Small intestine (tissue), 7 donors: ENCODE results near the gene USP49. TPM values are rescaled to one million over a fixed set of nuclear protein-coding genes. Genes with fewer than 3 reads are reported as not detected.

Source experiments
- DNase-seq, 2 donors: peaks; one replicate each; pipeline versions ENCODE4 v3.0.0 to v3.0.0-alpha.2; 2013
- FAIRE-seq: peaks from 2 replicates; lab custom pipeline; 2012; peaks lifted over from hg19 to GRCh38; lab: Jason Lieb, UNC
- H3K27ac ChIP-seq, 3 donors: one replicate each; pipeline ENCODE4 v1.5.1; 2013; ENCODE audit warnings: low read length in 2 of 3, mild to moderate bottlenecking in 2 of 3, control low read depth in 1 of 3, inconsistent platforms in 1 of 3, low read depth in 1 of 3, moderate library complexity in 1 of 3
- H3K27me3 ChIP-seq, 3 donors: one replicate each; pipeline ENCODE4 v1.6.1; 2013; ENCODE audit warnings: low read length in 3 of 3, inconsistent platforms in 1 of 3; ENCODE audit not compliant: control insufficient read depth in 3 of 3, insufficient read depth in 3 of 3
- H3K36me3 ChIP-seq, 3 donors: one replicate each; pipeline ENCODE4 v1.6.1; 2013; ENCODE audit warnings: low read length in 3 of 3, inconsistent platforms in 1 of 3, low read depth in 1 of 3, mild to moderate bottlenecking in 1 of 3, moderate library complexity in 1 of 3; ENCODE audit not compliant: control insufficient read depth in 3 of 3, insufficient read depth in 2 of 3
- H3K4me1 ChIP-seq, 3 donors: one replicate each; pipeline ENCODE4 v1.6.1; 2013; ENCODE audit warnings: low read length in 2 of 3, inconsistent platforms in 1 of 3, low read depth in 1 of 3, mild to moderate bottlenecking in 1 of 3, moderate library complexity in 1 of 3; ENCODE audit not compliant: control insufficient read depth in 3 of 3, insufficient read depth in 2 of 3
- H3K4me3 ChIP-seq, 3 donors: one replicate each; pipeline ENCODE4 v1.5.1; 2013; ENCODE audit warnings: low read length in 3 of 3, control low read depth in 1 of 3, inconsistent platforms in 1 of 3, low read depth in 1 of 3, mild to moderate bottlenecking in 1 of 3, moderate library complexity in 1 of 3
- H3K9me3 ChIP-seq, 2 donors: one replicate each; pipeline ENCODE4 v1.6.1; 2013; ENCODE audit warnings: low read depth in 1 of 2, low read length in 1 of 2; ENCODE audit not compliant: control insufficient read depth in 2 of 2, insufficient read depth in 1 of 2
- WGBS, 3 donors: extraction: QIAGEN DNeasy Blood & Tissue Kit; methylation state at CpG; one replicate each; pipeline ENCODE4 v1.1.7; 2013; 5-methylcytosine and 5-hydroxymethylcytosine counted together
- polyA plus RNA-seq, 4 donors: library from polyadenylated mRNA; stranded (reverse) in 3 of 4; unstranded in 1 of 4; fragments of 200-250 nt in 3 of 4; fragments of 120-200 nt in 1 of 4; gene quantifications; one replicate each; pipeline versions ENCODE4 v1.2.1 to v1.2.3, GENCODE V29; 2013
- donor health status: healthy with polysubstance abuse.
- donor health status: control.
- donor health status: control.
- donor health status: Bipolar disorder and iron deficiency.
- donor health status: healthy.

Gene USP49
- polyA plus RNA-seq, 4 donors: 0.27 to 3.8 (median 0.80) TPM

DNA sequence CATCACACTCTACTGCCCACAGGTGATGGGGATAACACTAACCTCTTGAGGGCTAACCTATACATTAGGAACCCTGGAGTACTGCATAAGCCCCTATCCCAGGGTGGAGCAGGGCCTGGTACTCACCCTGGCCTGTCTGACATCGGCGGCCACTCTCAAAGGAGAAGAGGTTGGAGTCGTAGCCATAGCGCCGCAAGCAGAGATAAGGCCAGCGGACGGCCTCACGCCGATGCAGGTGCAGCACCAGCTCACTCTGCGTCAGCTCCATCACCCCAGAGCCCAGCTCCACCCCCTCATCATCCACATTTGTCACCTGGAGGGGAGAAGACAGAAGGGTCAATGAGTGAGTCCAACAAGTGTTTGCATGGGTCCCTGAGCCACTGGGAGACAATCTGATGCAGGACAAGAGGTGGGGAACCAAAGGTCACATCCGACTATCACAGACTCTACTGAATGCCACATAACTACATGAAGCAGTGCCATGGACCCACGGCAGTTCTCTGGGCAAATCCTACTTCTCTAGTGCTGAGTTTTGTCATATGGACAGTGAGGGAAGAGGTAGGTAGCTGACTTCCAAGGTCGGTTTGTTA lies 119.8 kb downstream of the USP49 start:
- no peak for DNase-seq
- WGBS, 3 donors: 72 to 89% (median 80%) methylated on average over 13 of the region's 13 CpGs
- H3K9me3 ChIP-seq: no peaks in the 10 kb centered on the region
- H3K4me1 ChIP-seq: peaks cover 0 to 7% (median 0%) of the 10 kb centered on the region in 3 donors
- no peak for FAIRE-seq
- H3K27me3 ChIP-seq: no peaks in the 10 kb centered on the region
- peaks cover 2 to 64% (median 11%) of the 10 kb centered on the region in 3 donors for H3K36me3 ChIP-seq
- H3K4me3 ChIP-seq: no peak overlapping the region
- no peak overlapping the region for H3K27ac ChIP-seq

DNA sequence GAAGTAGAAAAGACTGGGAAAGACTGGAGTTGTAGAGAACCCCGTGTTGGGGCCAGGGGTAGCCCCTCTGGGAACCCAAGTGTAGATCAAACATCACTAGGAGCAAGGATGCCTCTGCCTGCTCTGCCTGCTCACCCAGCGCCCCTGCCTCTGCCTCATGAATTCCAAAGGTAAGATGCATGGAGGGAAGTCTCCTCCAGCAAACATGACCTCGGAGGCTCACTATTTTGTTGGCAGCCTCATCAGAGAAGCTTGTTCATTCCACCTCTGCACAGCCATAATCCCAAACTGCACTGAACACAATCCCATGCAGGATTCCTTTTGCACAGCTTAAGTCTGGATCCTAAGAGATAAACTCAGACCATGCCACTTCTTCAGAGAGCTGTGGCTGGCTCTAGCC lies 120.3 kb downstream of the USP49 start:
- DNase-seq (no peak), FAIRE-seq (no peak)
- H3K27ac ChIP-seq: no peak overlapping the region
- no peaks in the 10 kb centered on the region for H3K27me3 ChIP-seq
- 90 to 93% (median 90%) methylated on average over 3 of the region's 3 CpGs for WGBS, 3 donors
- H3K4me3 ChIP-seq: no peak overlapping the region
- H3K9me3 ChIP-seq: no peaks in the 10 kb centered on the region
- peaks cover 0 to 7% (median 0%) of the 10 kb centered on the region in 3 donors for H3K4me1 ChIP-seq
- H3K36me3 ChIP-seq: peaks cover 2 to 69% (median 11%) of the 10 kb centered on the region in 3 donors

DNA sequence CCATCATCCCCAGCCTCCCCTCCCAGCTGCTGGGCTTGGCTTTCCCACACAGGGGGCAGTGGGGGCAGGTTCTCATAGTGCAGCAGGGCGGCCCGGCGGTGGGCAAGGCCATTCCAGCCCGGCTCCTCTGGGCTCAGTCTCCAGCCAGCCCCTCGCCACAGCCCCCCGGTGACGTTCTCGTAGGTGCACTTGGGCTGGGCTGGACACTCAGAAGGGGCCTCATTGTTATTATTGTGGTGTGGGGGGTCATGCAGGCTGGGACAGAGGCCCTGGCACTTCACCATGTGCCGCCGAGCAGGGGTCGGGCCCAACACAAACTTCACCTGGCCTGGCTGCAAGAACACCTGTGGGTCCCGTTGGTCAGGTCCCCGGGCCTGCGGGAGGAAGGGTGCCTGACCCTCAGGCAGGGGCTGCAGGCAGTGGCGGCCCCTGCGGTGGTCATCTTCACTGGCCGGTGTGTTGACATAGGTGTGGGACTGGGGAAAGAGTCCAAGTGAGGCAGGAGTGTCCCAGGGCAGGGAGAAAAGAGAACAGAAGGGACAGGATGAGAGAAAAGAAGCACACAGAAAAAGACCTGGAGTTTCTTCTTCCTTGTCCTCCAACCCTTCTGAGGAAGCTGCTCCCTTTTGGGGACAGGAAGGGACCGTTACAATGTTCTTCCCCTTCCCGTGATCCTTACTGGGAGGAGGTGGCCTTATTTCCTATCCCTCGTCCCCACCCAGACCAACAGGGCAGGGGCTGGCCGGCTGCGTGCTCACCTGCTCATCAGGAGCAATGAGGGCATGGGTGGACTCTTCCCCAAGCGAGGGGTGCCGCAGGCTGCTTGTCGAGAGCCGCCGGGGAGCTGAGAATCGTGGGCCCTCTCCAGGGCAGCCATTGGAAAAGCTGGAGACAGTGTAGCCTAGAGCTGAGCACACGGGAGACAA lies 123.9 kb downstream of the USP49 start:
- FAIRE-seq (no peak), DNase-seq (no peak)
- Histone ChIP-seq H3K36me3 (peaks cover 2 to 70% (median 11%) of the 10 kb centered on the region in 3 donors), H3K4me3 (no peak overlapping the region), H3K4me1 (peaks cover 0 to 20% (median 0%) of the 10 kb centered on the region in 3 donors), H3K27me3 (no peaks in the 10 kb centered on the region), H3K9me3 (no peaks in the 10 kb centered on the region), H3K27ac (no peak overlapping the region)
- 91 to 95% (median 94%) methylated on average over 28 to 29 of the region's 29 CpGs for WGBS, 3 donors

DNA sequence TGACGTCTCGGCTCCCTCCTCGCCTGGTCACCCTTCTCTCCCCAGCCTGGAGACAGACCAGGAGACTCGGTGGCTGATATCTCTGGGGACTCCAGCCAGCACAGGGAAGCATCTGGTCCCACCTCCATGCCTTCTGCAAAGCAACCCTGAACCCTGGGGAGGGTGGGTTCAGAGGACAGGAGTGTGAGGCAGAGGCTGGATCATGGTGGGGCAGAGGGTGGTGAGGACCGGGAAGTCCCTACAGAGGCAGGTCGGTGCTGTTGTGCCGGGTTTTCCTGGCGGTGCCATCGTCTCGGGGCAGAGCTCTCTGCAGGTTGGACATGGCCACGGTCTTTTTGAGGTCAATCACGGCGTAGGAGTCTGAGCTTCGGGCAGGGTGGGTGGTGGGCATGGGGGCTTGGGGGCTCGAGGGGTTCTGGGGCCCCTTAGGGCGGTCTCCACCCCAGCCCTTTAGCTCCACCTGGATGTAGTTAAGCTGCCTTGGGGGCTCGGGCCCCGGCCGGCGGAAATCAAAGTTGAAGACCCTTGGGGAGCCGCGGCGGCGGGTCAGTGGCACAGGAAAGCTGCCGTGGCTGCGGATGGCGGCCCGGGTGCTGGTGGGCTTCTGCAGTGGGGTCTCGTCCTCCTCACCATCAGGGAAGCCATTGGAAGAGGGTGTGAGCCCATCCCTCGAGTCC lies 124.7 kb downstream of the USP49 start:
- H3K36me3 ChIP-seq: peaks cover 2 to 64% (median 11%) of the 10 kb centered on the region in 3 donors
- peaks cover 0 to 20% (median 0%) of the 10 kb centered on the region in 3 donors for H3K4me1 ChIP-seq
- H3K4me3 ChIP-seq: no peak overlapping the region
- no peaks in the 10 kb centered on the region for H3K9me3 ChIP-seq
- DNase-seq (no peak), FAIRE-seq (no peak)
- WGBS, 3 donors: 93 to 94% (median 93%) methylated on average over 23 to 30 of the region's 30 CpGs
- H3K27me3 ChIP-seq: no peaks in the 10 kb centered on the region
- H3K27ac ChIP-seq: no peak overlapping the region

DNA sequence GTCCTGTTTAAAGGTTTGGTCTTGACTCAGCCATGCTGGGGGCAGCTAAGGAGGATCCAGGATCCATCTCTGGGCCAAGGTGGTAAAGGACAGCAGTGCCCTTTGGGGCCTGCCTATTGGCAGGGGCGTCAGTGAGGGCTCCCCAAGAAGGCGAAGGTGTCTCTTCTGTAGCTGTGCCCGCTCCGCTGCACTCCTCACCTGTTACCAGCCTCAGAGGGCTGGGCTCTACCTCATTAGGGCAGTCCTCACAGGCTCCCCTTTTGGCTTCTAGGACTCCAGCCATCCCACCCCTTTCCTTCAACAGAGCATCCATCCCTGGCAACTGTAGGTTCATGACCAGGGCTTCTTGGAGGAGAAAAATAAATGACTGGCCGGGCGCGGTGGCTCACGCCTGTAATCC lies 125.8 kb downstream of the USP49 start:
- WGBS, 3 donors: 96 to 97% (median 96%) methylated on average over 8 of the region's 8 CpGs
- Histone ChIP-seq H3K27ac (peak overlapping the region in 1 of 3 donors; percentile 44), H3K4me3 (no peak overlapping the region), H3K36me3 (peaks cover 2 to 53% (median 6%) of the 10 kb centered on the region in 3 donors), H3K4me1 (peaks cover 0 to 20% (median 0%) of the 10 kb centered on the region in 3 donors), H3K9me3 (no peaks in the 10 kb centered on the region), H3K27me3 (no peaks in the 10 kb centered on the region)
- no peak for DNase-seq
- no peak for FAIRE-seq

DNA sequence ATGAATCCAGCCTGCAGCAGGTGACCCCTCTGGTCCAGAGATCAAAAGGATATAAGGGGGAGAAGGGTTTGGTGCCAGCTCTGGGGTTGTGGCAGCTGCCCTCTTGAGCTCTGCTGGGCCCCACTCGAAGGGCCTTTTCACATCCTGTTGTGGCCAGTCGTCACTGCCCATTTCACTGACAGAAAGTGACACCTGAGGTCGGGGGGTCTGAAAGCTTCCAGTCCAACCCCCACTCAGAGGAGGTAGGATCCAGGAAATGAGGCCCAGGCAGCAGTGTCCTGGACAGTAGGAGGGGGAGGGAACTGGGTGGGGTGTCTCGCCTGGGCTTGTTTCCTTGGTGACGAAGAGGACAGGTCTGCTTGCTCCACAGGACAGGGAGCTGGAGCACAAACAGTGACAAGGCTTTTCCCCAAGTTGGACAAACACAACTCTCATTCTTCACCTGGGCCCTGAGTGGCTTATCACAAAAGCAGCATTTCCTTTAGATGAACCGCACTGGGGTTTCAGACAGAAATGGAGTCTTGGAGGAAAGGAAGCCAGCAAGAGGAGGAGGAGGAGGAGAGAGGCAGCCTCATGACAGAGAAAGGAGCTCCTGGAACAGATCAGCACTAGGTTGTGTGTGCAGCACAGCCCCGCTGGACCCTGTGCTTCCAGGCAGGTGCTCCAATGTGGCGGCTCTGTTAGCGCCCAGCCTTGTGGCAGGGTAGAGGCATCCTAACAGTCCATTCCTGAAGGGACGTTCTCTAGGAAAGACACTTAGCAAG lies 126.4 kb downstream of the USP49 start:
- Histone ChIP-seq H3K9me3 (no peaks in the 10 kb centered on the region), H3K27ac (peak overlapping the region in 1 of 3 donors; percentile 44), H3K4me1 (peaks cover 0 to 20% (median 0%) of the 10 kb centered on the region in 3 donors), H3K4me3 (no peak overlapping the region), H3K36me3 (peaks cover 2 to 47% (median 6%) of the 10 kb centered on the region in 3 donors), H3K27me3 (no peaks in the 10 kb centered on the region)
- WGBS, 3 donors: 63 to 74% (median 69%) methylated on average over 10 of the region's 10 CpGs
- DNase-seq: peak in 1 of 2 donors; percentile 56
- no peak for FAIRE-seq

DNA sequence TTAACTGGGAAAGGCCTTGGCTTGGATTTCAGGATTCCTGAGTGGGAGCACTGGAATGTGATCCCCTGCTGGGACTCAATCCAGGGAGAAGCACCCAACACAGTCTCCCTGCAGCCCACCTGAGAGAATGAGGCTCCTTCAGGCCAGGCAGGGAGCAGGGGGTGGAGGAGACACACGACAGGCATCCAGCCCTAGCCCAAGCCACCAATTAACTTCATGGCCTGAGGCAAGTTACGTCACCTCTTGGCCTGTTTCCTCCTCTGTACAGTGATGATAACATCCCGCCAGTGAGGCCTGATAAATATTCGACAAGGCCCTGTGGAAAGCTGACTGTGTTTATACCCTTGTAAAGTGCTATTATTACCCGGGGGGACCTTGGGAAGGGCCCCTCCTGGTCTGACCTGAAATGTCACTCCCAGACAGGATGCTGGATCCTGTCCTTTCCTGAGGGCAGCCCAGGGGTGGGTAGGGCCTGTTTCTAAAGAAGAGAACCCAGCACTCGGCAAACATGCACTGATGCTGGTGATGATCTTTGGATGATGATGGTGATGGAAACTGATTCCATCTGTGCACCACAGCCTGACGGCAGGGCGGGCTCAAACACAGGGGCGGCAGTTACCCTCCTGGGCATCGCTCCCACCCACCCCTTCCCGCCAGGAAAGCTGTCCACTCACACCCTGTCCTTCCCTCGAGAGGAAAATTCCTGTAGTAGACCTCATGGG lies 127.9 kb downstream of the USP49 start:
- Histone ChIP-seq H3K9me3 (no peaks in the 10 kb centered on the region), H3K36me3 (peaks cover 2 to 34% (median 4%) of the 10 kb centered on the region in 3 donors), H3K4me1 (peaks cover 0 to 20% (median 0%) of the 10 kb centered on the region in 3 donors), H3K27ac (peak overlapping the region in 2 of 3 donors; percentile 32 to 34), H3K27me3 (no peaks in the 10 kb centered on the region), H3K4me3 (no peak overlapping the region)
- DNase-seq (peak; percentile 51 to 62), FAIRE-seq (no peak)
- WGBS, 3 donors: 47 to 58% (median 51%) methylated on average over 12 of the region's 12 CpGs
